Calu3 (cell line): ENCODE measurements around the gene RGL3. TPM values are rescaled to one million over a fixed set of nuclear protein-coding genes. Genes with fewer than 3 reads are reported as not detected.

Source experiments
- BruUV-seq: library from RNA; stranded (reverse); fragments of 400-500 nt; replicated peaks from 2 replicates; lab custom pipeline; 2021; lab: Mats Ljungman, UMichigan
- CTCF ChIA-PET: fragments of 300-600 bp; sonication (Branson Sonifier 250); formaldehyde crosslinking; loops from one replicate; lab custom pipeline; 2022; ENCODE audit warnings: antibody characterized with exemption; lab: Charles Lee
- DNase-seq: peaks from one replicate; pipeline ENCODE4 v3.0.0; 2022
- H3K27ac Mint-ChIP-seq: one replicate; pipeline ENCODE4 v1.8.0; 2022; ENCODE audit warnings: mixed read lengths; ENCODE audit not compliant: unreplicated experiment
- H3K27me3 Mint-ChIP-seq: one replicate; pipeline ENCODE4 v1.8.0; 2022; ENCODE audit warnings: mixed read lengths; ENCODE audit not compliant: unreplicated experiment
- H3K36me3 Mint-ChIP-seq: one replicate; pipeline ENCODE4 v1.8.0; 2022; ENCODE audit warnings: mild to moderate bottlenecking, moderate library complexity, mixed read lengths; ENCODE audit not compliant: insufficient read depth, unreplicated experiment
- H3K4me1 Mint-ChIP-seq: one replicate; pipeline ENCODE4 v1.8.0; 2022; ENCODE audit warnings: mild to moderate bottlenecking, low read depth, mixed read lengths; ENCODE audit not compliant: unreplicated experiment
- H3K4me3 Mint-ChIP-seq: one replicate; pipeline ENCODE4 v1.8.0; 2022; ENCODE audit warnings: mild to moderate bottlenecking, low read depth, moderate library complexity, mixed read lengths; ENCODE audit not compliant: unreplicated experiment
- H3K9me3 Mint-ChIP-seq: one replicate; pipeline ENCODE4 v1.8.0; 2022; ENCODE audit warnings: low read depth, mixed read lengths; ENCODE audit not compliant: unreplicated experiment
- intact Hi-C: fragments of 100-400 bp; cut with micrococcal nuclease; formaldehyde crosslinking; loops from one replicate; pipeline ENCODE4 v1.10.0; 2022; ENCODE audit not compliant: unreplicated experiment
- total RNA-seq: library from RNA; stranded (reverse); gene quantifications from 2 replicates; pipeline ENCODE4 v1.2.3, GENCODE V29; 2022
- TF ChIP-seq, protein P1 (sequence below): fragments of 200-600 bp; IDR thresholded peaks from one replicate; pipeline ENCODE4 v1.8.0; 2022; ENCODE audit warnings: antibody characterized with exemption; ENCODE audit not compliant: unreplicated experiment

RGL3 gene
- total RNA-seq, 1 experiment from 2014 or later: 84.1 TPM

DNA sequence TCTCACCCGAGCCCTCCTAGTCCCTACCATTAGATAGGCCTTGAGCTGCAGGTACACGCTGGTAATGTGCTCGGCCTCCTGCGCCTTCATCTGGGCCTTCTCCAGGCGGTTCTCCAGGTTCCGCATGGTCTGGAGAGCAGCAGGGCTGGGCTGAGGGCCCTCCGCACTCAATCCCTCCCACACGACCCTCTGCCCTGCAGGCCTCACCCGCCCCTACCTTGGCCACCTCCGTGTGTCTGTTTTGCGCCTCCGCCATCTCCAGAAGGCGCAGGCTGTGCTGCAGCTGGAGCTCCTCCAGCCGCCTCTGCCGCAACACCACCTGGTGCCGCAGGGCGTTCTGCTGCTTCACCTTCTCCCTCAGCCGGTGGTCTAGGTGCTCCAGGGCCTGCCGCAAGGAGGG is 7.5 kb upstream of the RGL3 start:
- DNase-seq: no peak
- H3K27me3 Mint-ChIP-seq: peaks cover 16% of the 10 kb centered on the region
- no peaks in the 10 kb centered on the region for H3K9me3 Mint-ChIP-seq
- CTCF ChIA-PET: no interaction called here
- no TSS peak for BruUV-seq
- no peak overlapping the region for H3K4me3 Mint-ChIP-seq
- TF ChIP-seq, protein P1, sequence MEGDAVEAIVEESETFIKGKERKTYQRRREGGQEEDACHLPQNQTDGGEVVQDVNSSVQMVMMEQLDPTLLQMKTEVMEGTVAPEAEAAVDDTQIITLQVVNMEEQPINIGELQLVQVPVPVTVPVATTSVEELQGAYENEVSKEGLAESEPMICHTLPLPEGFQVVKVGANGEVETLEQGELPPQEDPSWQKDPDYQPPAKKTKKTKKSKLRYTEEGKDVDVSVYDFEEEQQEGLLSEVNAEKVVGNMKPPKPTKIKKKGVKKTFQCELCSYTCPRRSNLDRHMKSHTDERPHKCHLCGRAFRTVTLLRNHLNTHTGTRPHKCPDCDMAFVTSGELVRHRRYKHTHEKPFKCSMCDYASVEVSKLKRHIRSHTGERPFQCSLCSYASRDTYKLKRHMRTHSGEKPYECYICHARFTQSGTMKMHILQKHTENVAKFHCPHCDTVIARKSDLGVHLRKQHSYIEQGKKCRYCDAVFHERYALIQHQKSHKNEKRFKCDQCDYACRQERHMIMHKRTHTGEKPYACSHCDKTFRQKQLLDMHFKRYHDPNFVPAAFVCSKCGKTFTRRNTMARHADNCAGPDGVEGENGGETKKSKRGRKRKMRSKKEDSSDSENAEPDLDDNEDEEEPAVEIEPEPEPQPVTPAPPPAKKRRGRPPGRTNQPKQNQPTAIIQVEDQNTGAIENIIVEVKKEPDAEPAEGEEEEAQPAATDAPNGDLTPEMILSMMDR: no peak
- H3K27ac Mint-ChIP-seq: no peak overlapping the region
- H3K4me1 Mint-ChIP-seq: peaks cover 11% of the 10 kb centered on the region
- H3K36me3 Mint-ChIP-seq: peaks cover 7% of the 10 kb centered on the region
- intact Hi-C loops: no loop called here

GRCh38 chr19:11425719-11426457 is 6.8 kb upstream of the RGL3 start:
- H3K27me3 Mint-ChIP-seq: peaks cover 16% of the 10 kb centered on the region
- no peaks in the 10 kb centered on the region for H3K9me3 Mint-ChIP-seq
- no TSS peak for BruUV-seq
- no peak overlapping the region for H3K4me3 Mint-ChIP-seq
- intact Hi-C loops: no loop called here
- peaks cover 11% of the 10 kb centered on the region for H3K36me3 Mint-ChIP-seq
- no peak overlapping the region for H3K27ac Mint-ChIP-seq
- CTCF ChIA-PET: no interaction called here
- DNase-seq: no peak
- H3K4me1 Mint-ChIP-seq: peaks cover 11% of the 10 kb centered on the region
- TF ChIP-seq, protein P1: no peak

- Mint-ChIP-seq H3K27ac (no peak overlapping the region), H3K4me1 (peaks cover 11% of the 10 kb centered on the region), H3K36me3 (peaks cover 16% of the 10 kb centered on the region), H3K27me3 (peaks cover 16% of the 10 kb centered on the region), H3K9me3 (no peaks in the 10 kb centered on the region), H3K4me3 (no peak overlapping the region)
- TF ChIP-seq, protein P1: no peak
- intact Hi-C loops: no loop called here
- CTCF ChIA-PET: no interaction called here
- no peak for DNase-seq
- BruUV-seq: no TSS peak
Observed at GRCh38 chr19:11423791-11424181, 4.7 kb upstream of the RGL3 start.

DNA sequence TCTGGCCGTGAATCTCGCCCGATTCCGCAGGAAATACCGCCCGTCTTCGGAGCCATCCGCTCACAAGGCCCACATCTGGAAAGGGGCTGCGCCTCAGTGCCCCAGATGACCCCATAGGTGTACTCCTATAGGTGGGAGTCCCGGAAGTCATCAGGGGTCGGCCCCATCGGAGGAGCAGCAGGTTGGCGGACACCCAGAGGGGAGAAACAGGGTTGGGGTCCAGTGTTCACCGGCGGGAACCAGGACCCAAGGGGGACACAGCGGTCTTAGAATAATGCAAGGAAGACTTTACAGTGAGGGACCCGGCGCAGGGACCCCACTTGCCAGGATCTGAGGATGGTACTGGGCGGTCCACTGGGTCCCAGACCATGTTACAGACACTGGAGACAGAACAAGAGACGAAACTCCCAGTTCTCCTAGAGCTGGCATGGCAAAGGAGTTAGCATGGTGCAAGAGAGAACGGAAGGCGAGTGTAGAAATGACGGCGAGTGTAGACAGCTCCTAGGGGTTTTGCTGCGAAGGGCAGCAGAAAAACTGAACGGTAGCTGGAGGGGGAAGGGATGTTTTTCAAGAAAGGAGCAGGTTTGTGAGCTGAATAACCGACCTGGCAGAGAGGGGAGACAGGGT is 4.2 kb upstream of the RGL3 start:
- no peak for DNase-seq
- CTCF ChIA-PET: interaction anchor here (1.5 kb wide), 2 partner anchors 12 to 42 kb away, joined by 4 read pairs; partner anchors contain the start of genes ODAD3 and PRKCSH
- Mint-ChIP-seq H3K27ac (no peak overlapping the region), H3K36me3 (peaks cover 21% of the 10 kb centered on the region), H3K4me1 (peaks cover 11% of the 10 kb centered on the region), H3K4me3 (no peak overlapping the region), H3K9me3 (no peaks in the 10 kb centered on the region), H3K27me3 (peaks cover 16% of the 10 kb centered on the region)
- no TSS peak for BruUV-seq
- TF ChIP-seq, protein P1: no peak
- intact Hi-C loops: no loop called here
